Measurements from ENCODE around the gene KCNN2.

- no peak for TF ChIP-seq CTCF (IDR thresholded peaks at IDR 0.05 in 2 of 3, conservative IDR thresholded peaks at IDR 0.05 in 1 of 3; ENCODE audit: control insufficient read depth in 2 of 3, extremely low read depth in 1 of 3, insufficient read depth in 1 of 3, low read depth in 3 of 3, low read length in 3 of 3)
- TF ChIP-seq POLR2A (IDR thresholded peaks at IDR 0.05; ENCODE audit: low read depth, low read length), result no peak
- TF ChIP-seq JUNB (IDR thresholded peaks at IDR 0.05), result no peak
Observed at GRCh38 chr5:114419959-114420358, 58.1 kb downstream of the KCNN2 start.
